ENCODE data around the gene PPRC1.

GRCh38 chr10:102157224-102157623 is 24.4 kb downstream of the PPRC1 start:
- no peak for TF ChIP-seq CTCF (IDR thresholded peaks at IDR 0.05; ENCODE audit: borderline replicate concordance, extremely low read depth, low read length, poor library complexity, severe bottlenecking)
- no peak for TF ChIP-seq EZH2 (IDR thresholded peaks at IDR 0.05; ENCODE audit: borderline replicate concordance, low read depth, low read length, severe bottlenecking)

Measured in DND-41 (cell line).